Upper lobe of right lung (tissue), 1 donor: Measurements from ENCODE around the gene SNAPC2. TPM values are rescaled to one million over a fixed set of nuclear protein-coding genes. Genes with fewer than 3 reads are reported as not detected.
"Not testable (repeated sequence)": the region's sequence is repeated elsewhere in the genome, so short reads cannot be mapped to it uniquely, and the experiment has no call there.

Source experiments
- ATAC-seq: fragments of 200-7000 bp; cut with Tn5 transposase; one replicate; pipeline ENCODE4 v1.9.1; 2020; ENCODE audit warnings: mild to moderate bottlenecking, moderate library complexity
- DNase-seq: peaks from one replicate; pipeline ENCODE4 v3.0.0-alpha.2; 2020
- H3K27ac ChIP-seq: fragments of 200-600 bp; one replicate; pipeline ENCODE4 v1.8.0; 2022
- H3K27me3 ChIP-seq: fragments of 200-600 bp; one replicate; pipeline ENCODE4 v1.8.0; 2022; ENCODE audit warnings: mild to moderate bottlenecking
- H3K36me3 ChIP-seq: fragments of 200-600 bp; one replicate; pipeline ENCODE4 v1.8.0; 2022
- H3K4me1 ChIP-seq: fragments of 200-600 bp; one replicate; pipeline ENCODE4 v1.8.0; 2022
- H3K4me3 ChIP-seq: fragments of 200-600 bp; one replicate; pipeline ENCODE4 v1.8.0; 2022; ENCODE audit warnings: mild to moderate bottlenecking
- H3K9me3 ChIP-seq: fragments of 200-600 bp; one replicate; pipeline ENCODE4 v1.8.0; 2022
- CTCF ChIP-seq: fragments of 200-600 bp; IDR thresholded peaks from one replicate; pipeline ENCODE4 v1.8.0; 2022; ENCODE audit warnings: antibody characterized with exemption
- intact Hi-C: fragments of 100-400 bp; cut with DNase I; formaldehyde crosslinking; loops from one replicate; pipeline ENCODE4 v1.11.0; 2022
- total RNA-seq: library from RNA; stranded (reverse); fragmentation: NEBNext Ultra II Directional; extraction: Animal tissue kit (Norgen Biotek cat#: 25700); gene quantifications from one replicate; pipeline ENCODE4 v1.2.1, GENCODE V29; 2021
- donor health status: DM: no; HTN: yes; CAD: no; lungs with severe emphysema.

SNAPC2 gene
- total RNA-seq, 1 donor from 2014 or later: 28.9 TPM

GRCh38 chr19:7916103-7916954, 3.8 kb upstream of the SNAPC2 start:
- Histone ChIP-seq H3K4me3 (peak overlapping the region; percentile 43), H3K9me3 (no peaks in the 10 kb centered on the region), H3K27me3 (peaks cover 28% of the 10 kb centered on the region), H3K36me3 (peaks cover 18% of the 10 kb centered on the region), H3K27ac (no peak overlapping the region), H3K4me1 (peaks cover 25% of the 10 kb centered on the region)
- DNase-seq: peak; percentile 68
- TF ChIP-seq CTCF: no peak
- intact Hi-C loops: no loop called here
- ATAC-seq: no peak

- peaks cover 13% of the 10 kb centered on the region for H3K36me3 ChIP-seq
- no peaks in the 10 kb centered on the region for H3K9me3 ChIP-seq
- peak overlapping the region; percentile 43 for H3K4me3 ChIP-seq
- no peak for ATAC-seq
- peaks cover 28% of the 10 kb centered on the region for H3K27me3 ChIP-seq
- intact Hi-C loops: no loop called here
- peak overlapping the region; percentile 30 for H3K27ac ChIP-seq
- peaks cover 31% of the 10 kb centered on the region for H3K4me1 ChIP-seq
- no peak for TF ChIP-seq CTCF
- no peak for DNase-seq
Observed at GRCh38 chr19:7916955-7917266, 3.2 kb upstream of the SNAPC2 start.

GRCh38 chr19:7917267-7918061, 2.7 kb upstream of the SNAPC2 start:
- peak; percentile 80 for DNase-seq
- H3K9me3 ChIP-seq: no peaks in the 10 kb centered on the region

GRCh38 chr19:7918062-7918614, 2.0 kb upstream of the SNAPC2 start:
- H3K27ac ChIP-seq, H3K9me3 ChIP-seq, intact Hi-C loops, ATAC-seq, DNase-seq: not testable (repeated sequence)
- peaks cover 28% of the 10 kb centered on the region for H3K27me3 ChIP-seq
- H3K4me3 ChIP-seq: peak overlapping the region; percentile 43
- peaks cover 13% of the 10 kb centered on the region for H3K36me3 ChIP-seq
- peaks cover 36% of the 10 kb centered on the region for H3K4me1 ChIP-seq

More at GRCh38 chr19:7917267-7918061, 2.7 kb upstream of the SNAPC2 start:
- ATAC-seq: no peak
- TF ChIP-seq CTCF: peak; percentile 64
- intact Hi-C loops: no loop called here
- peak overlapping the region; percentile 30 for H3K27ac ChIP-seq
- peak overlapping the region; percentile 43 for H3K4me3 ChIP-seq
- H3K27me3 ChIP-seq: peaks cover 28% of the 10 kb centered on the region
- peaks cover 35% of the 10 kb centered on the region for H3K4me1 ChIP-seq
- peaks cover 13% of the 10 kb centered on the region for H3K36me3 ChIP-seq

- H3K27ac ChIP-seq: no peak overlapping the region
- peaks cover 28% of the 10 kb centered on the region for H3K27me3 ChIP-seq
- ATAC-seq (no peak), DNase-seq (no peak)
- H3K4me3 ChIP-seq: no peak overlapping the region
- H3K36me3 ChIP-seq: peaks cover 13% of the 10 kb centered on the region
- no peaks in the 10 kb centered on the region for H3K9me3 ChIP-seq
- intact Hi-C loops: no loop called here
- H3K4me1 ChIP-seq: peaks cover 36% of the 10 kb centered on the region
- no peak for TF ChIP-seq CTCF
Observed at GRCh38 chr19:7918615-7919421, 1.3 kb upstream of the SNAPC2 start.
